C4-2B (cell line): Measurements from ENCODE around the gene EGFL8.
A peak's percentile ranks its signal among the peaks of the same experiment; 100 is the strongest.

ENCODE experiments used
- H3K27ac ChIP-seq: fragments of 450-650 bp; 2 replicates; pipeline ENCODE4 v1.5.1; 2017
- ZFX ChIP-seq: fragments of 450-650 bp; IDR thresholded peaks from 2 replicates; pipeline ENCODE4 v1.6.1; 2017
- TF ChIP-seq, protein P1 (sequence below): fragments of 450-650 bp; conservative IDR thresholded peaks from 2 replicates; pipeline ENCODE4 v1.5.1; 2017; ENCODE audit warnings: mild to moderate bottlenecking

EGFL8 gene

GRCh38 chr6:32120573-32121059, 43.8 kb upstream of the EGFL8 start:
- no peak for TF ChIP-seq ZFX
- TF ChIP-seq, protein P1, sequence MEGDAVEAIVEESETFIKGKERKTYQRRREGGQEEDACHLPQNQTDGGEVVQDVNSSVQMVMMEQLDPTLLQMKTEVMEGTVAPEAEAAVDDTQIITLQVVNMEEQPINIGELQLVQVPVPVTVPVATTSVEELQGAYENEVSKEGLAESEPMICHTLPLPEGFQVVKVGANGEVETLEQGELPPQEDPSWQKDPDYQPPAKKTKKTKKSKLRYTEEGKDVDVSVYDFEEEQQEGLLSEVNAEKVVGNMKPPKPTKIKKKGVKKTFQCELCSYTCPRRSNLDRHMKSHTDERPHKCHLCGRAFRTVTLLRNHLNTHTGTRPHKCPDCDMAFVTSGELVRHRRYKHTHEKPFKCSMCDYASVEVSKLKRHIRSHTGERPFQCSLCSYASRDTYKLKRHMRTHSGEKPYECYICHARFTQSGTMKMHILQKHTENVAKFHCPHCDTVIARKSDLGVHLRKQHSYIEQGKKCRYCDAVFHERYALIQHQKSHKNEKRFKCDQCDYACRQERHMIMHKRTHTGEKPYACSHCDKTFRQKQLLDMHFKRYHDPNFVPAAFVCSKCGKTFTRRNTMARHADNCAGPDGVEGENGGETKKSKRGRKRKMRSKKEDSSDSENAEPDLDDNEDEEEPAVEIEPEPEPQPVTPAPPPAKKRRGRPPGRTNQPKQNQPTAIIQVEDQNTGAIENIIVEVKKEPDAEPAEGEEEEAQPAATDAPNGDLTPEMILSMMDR: no peak
- no peak overlapping the region for H3K27ac ChIP-seq

- no peak for TF ChIP-seq ZFX
- TF ChIP-seq, protein P1: no peak
- no peak overlapping the region for H3K27ac ChIP-seq
Measured at GRCh38 chr6:32123681-32124080, 40.7 kb upstream of the EGFL8 start.

- TF ChIP-seq, protein P1: no peak
- TF ChIP-seq ZFX: no peak
- H3K27ac ChIP-seq: peak overlapping the region; percentile 93
Measured at GRCh38 chr6:32126880-32127279, 37.5 kb upstream of the EGFL8 start.

- TF ChIP-seq, protein P1: no peak
- TF ChIP-seq ZFX: no peak
- H3K27ac ChIP-seq: peak overlapping the region; percentile 93
Measured at GRCh38 chr6:32127409-32127716, 37.0 kb upstream of the EGFL8 start.

DNA sequence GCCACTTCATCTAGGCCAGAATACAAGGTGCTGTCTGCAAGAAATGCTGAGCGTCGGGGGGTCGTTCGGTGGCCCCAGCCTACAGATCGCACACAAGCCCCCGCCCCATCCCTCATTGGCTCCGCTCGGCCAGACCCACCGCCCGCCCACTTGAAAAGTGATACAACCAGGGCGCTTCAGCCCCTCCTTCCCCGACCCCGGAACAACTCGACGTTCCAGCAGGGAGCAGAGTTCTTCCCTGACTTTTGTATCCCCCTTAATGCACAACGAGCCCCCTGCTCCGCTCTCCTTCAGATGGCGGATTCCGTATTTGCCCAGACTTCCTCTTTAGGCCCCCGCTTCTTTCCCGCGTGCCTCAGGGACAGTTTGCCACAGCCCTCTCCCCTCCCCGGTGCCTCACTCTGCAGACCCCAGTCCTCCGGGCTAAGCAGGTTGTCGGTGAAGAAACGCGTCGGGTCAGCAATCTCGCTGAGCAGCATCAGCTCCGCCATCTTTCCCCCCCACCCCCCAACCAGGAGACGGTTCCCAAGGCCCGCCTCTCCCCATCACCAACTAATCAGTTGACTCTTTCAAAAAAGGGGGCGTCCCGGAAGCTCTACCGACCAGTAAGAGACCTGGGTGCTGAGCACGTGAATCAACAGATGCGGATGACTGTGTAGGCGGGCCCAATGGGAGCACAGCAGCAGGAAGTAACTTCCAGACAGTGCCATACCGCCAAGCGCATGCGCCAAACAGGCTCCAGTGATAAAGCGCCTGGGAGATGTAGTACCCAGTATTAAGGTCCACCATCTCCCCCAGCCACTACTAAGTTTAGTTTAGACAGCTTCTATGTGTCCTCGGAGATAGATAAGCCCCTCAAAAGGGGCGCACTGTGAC, 36.4 kb upstream of the EGFL8 start, which contains the start of gene ATF6B:
Gene ATF6B, minus strand, starts transcription at position 530 of the 876 bp plus-strand sequence. Its CDS starts 39 bp downstream, at position 491.
- TF ChIP-seq ZFX: no peak
- TF ChIP-seq, protein P1: no peak
- H3K27ac ChIP-seq: peak within 1 kb of the TSS; percentile 93

- TF ChIP-seq, protein P1: no peak
- no peak for TF ChIP-seq ZFX
- H3K27ac ChIP-seq: peak overlapping the region; percentile 93
Measured at GRCh38 chr6:32128751-32129296, 35.6 kb upstream of the EGFL8 start.
